SK-N-SH (cell line): ENCODE results near the gene C3orf33.

ENCODE experiments used
- CTCF ChIP-seq: fragments of 200-600 bp; sonication (generic); IDR thresholded peaks from 2 replicates; pipeline ENCODE4 v1.6.1; 2017; ENCODE audit warnings: antibody characterized with exemption, mild to moderate bottlenecking, moderate library complexity
- ELF1 ChIP-seq: IDR thresholded peaks from 2 replicates; pipeline ENCODE4 v1.4.0; 2012
- EP300 ChIP-seq, 2 experiments: IDR thresholded peaks; 2 replicates each; pipeline versions ENCODE4 v1.4.0 to v1.6.1; 2012; ENCODE audit warnings: borderline replicate concordance in 1 of 2, low read depth in 1 of 2, low read length in 1 of 2
- RAD21 ChIP-seq: IDR thresholded peaks from 2 replicates; pipeline ENCODE4 v1.6.1; 2012; ENCODE audit warnings: mild to moderate bottlenecking, low read length

- TF ChIP-seq RAD21 (no peak), ELF1 (no peak), EP300 (IDR thresholded peaks at IDR 0.05; ENCODE audit: borderline replicate concordance in 1 of 2, low read depth in 1 of 2, low read length in 1 of 2) (no peak), CTCF (no peak)
These were observed 57.3 kb downstream of the C3orf33 start for GRCh38 chr3:155748611-155749365.
